GM18507 (cell line): ENCODE measurements around the gene C3orf18.

Experiments used
- DNase-seq: peaks from one replicate; pipeline ENCODE4 v3.0.0; 2011; ENCODE audit warnings: low read depth; ENCODE audit not compliant: insufficient read length; ENCODE audit errors: extremely low spot score
- FAIRE-seq: peaks from 2 replicates; lab custom pipeline; 2011; peaks lifted over from hg19 to GRCh38; lab: Jason Lieb, UNC

C3orf18 gene

GRCh38 chr3:50584391-50584790 lies 16.8 kb upstream of the C3orf18 start:
- FAIRE-seq (no peak), DNase-seq (no peak)

- DNase-seq: no peak
- no peak for FAIRE-seq
These were observed 16.4 kb upstream of the C3orf18 start for GRCh38 chr3:50583897-50584296.

GRCh38 chr3:50582083-50582482 lies 14.5 kb upstream of the C3orf18 start:
- no peak for FAIRE-seq
- DNase-seq: no peak

GRCh38 chr3:50581459-50581842 lies 13.9 kb upstream of the C3orf18 start:
- FAIRE-seq (no peak), DNase-seq (no peak)

GRCh38 chr3:50580683-50581458 lies 13.3 kb upstream of the C3orf18 start:
- FAIRE-seq (no peak), DNase-seq (no peak)

GRCh38 chr3:50577348-50577747 lies 9.8 kb upstream of the C3orf18 start:
- FAIRE-seq: no peak
- no peak for DNase-seq

- FAIRE-seq (no peak), DNase-seq (no peak)
These were observed 7.8 kb upstream of the C3orf18 start for GRCh38 chr3:50575372-50575771.

- no peak for FAIRE-seq
- DNase-seq: no peak
These were observed 6.9 kb upstream of the C3orf18 start for GRCh38 chr3:50574444-50574831.

- no peak for DNase-seq
These were observed 6.3 kb upstream of the C3orf18 start for GRCh38 chr3:50573566-50574443.

GRCh38 chr3:50572801-50573371 lies 5.3 kb upstream of the C3orf18 start:
- FAIRE-seq (no peak), DNase-seq (no peak)

More at GRCh38 chr3:50573566-50574443, 6.3 kb upstream of the C3orf18 start:
- FAIRE-seq: no peak

GRCh38 chr3:50572158-50572557 lies 4.6 kb upstream of the C3orf18 start:
- FAIRE-seq: peak; percentile 90

GRCh38 chr3:50571486-50571885 lies 3.9 kb upstream of the C3orf18 start:
- no peak for DNase-seq
- no peak for FAIRE-seq

More at GRCh38 chr3:50572158-50572557, 4.6 kb upstream of the C3orf18 start:
- peak; percentile 54 for DNase-seq

GRCh38 chr3:50570508-50571279 lies 3.1 kb upstream of the C3orf18 start:
- no peak for DNase-seq
- FAIRE-seq: no peak

- DNase-seq: peak; percentile 97
- peak; percentile 97 for FAIRE-seq
These were observed 1.6 kb upstream of the C3orf18 start, which contains the start of gene HEMK1 for GRCh38 chr3:50568947-50569749. Gene HEMK1 (plus strand): TSS chr3:50569522. CDS start chr3:50571105, 1,583 bp downstream.

- DNase-seq (no peak), FAIRE-seq (no peak)
These were observed 549 bp downstream of the C3orf18 start for GRCh38 chr3:50567011-50567385.

- FAIRE-seq (no peak), DNase-seq (no peak)
These were observed 3.2 kb downstream of the C3orf18 start for GRCh38 chr3:50564321-50564720.

- DNase-seq (no peak), FAIRE-seq (no peak)
These were observed 3.7 kb downstream of the C3orf18 start for GRCh38 chr3:50563867-50564266.

- no peak for FAIRE-seq
These were observed 4.7 kb downstream of the C3orf18 start for GRCh38 chr3:50562861-50563260.

GRCh38 chr3:50559702-50560101 lies 7.8 kb downstream of the C3orf18 start:
- DNase-seq (no peak), FAIRE-seq (no peak)

More at GRCh38 chr3:50562861-50563260, 4.7 kb downstream of the C3orf18 start:
- DNase-seq: no peak
